PC-9 (cell line): Measurements from ENCODE around the gene GAL3ST3. TPM values are rescaled to one million over a fixed set of nuclear protein-coding genes. Genes with fewer than 3 reads are reported as not detected.
A peak's percentile ranks its signal among the peaks of the same experiment; 100 is the strongest.

Experiments used
- BruUV-seq: library from RNA; stranded (reverse); fragments of 400-500 nt; replicated peaks from 2 replicates; lab custom pipeline; 2021; lab: Mats Ljungman, UMichigan
- CTCF ChIA-PET: fragments of 300-600 bp; sonication (Branson Sonifier 250); formaldehyde crosslinking; loops from one replicate; lab custom pipeline; 2022; ENCODE audit warnings: antibody characterized with exemption; lab: Charles Lee
- POLR2A ChIA-PET: fragments of 300-600 bp; sonication (Branson Sonifier 250); formaldehyde crosslinking; loops from one replicate; lab custom pipeline; 2022; ENCODE audit warnings: antibody characterized with exemption; ENCODE audit not compliant: unreplicated experiment; lab: Charles Lee
- DNase-seq, 2 experiments: peaks; one replicate each; pipeline versions ENCODE4 v3.0.0 to v3.0.0-alpha.2; 2015 to 2022; ENCODE audit warnings: mixed read lengths in 1 of 2
- H2AFZ ChIP-seq: fragments of 200-600 bp; sonication (generic); 2 replicates; pipeline ENCODE4 v1.8.1; 2017; ENCODE audit warnings: antibody characterized with exemption
- H3F3A ChIP-seq: fragments of 200-600 bp; sonication (generic); 2 replicates; pipeline ENCODE4 v1.8.1; 2017; ENCODE audit warnings: antibody characterized with exemption, mild to moderate bottlenecking, low read depth; ENCODE audit not compliant: insufficient read depth
- H3K27ac ChIP-seq: fragments of 200-600 bp; sonication (generic); 2 replicates; pipeline ENCODE4 v1.6.1; 2016; ENCODE audit warnings: mixed run types
- H3K27me3 ChIP-seq: fragments of 200-600 bp; sonication (generic); 2 replicates; pipeline ENCODE4 v1.6.1; 2016; ENCODE audit warnings: low read depth, mixed run types; ENCODE audit not compliant: insufficient read depth
- H3K36me3 ChIP-seq: fragments of 200-600 bp; sonication (generic); 2 replicates; pipeline ENCODE4 v1.6.1; 2016; ENCODE audit warnings: low read depth, mixed run types
- H3K4me1 ChIP-seq: fragments of 200-600 bp; sonication (generic); replicated peaks from 2 replicates; pipeline ENCODE4 v1.6.1; 2016; ENCODE audit warnings: mixed run types; ENCODE audit not compliant: insufficient read depth
- H3K4me2 ChIP-seq: fragments of 200-600 bp; sonication (generic); 2 replicates; pipeline ENCODE4 v1.6.1; 2017; ENCODE audit warnings: mixed run types
- H3K4me3 ChIP-seq: fragments of 200-600 bp; sonication (generic); 2 replicates; pipeline ENCODE4 v1.6.1; 2016; ENCODE audit warnings: mixed run types
- H3K79me2 ChIP-seq: fragments of 200-600 bp; sonication (generic); 2 replicates; pipeline ENCODE4 v1.6.1; 2017; ENCODE audit warnings: low read depth, mixed run types
- H3K9me2 ChIP-seq: fragments of 200-600 bp; sonication (generic); 2 replicates; pipeline ENCODE4 v1.8.1; 2017; ENCODE audit warnings: mild to moderate bottlenecking; ENCODE audit not compliant: insufficient read depth
- H3K9me3 ChIP-seq: fragments of 200-600 bp; sonication (generic); 2 replicates; pipeline ENCODE4 v1.8.1; 2016; ENCODE audit warnings: low read depth; ENCODE audit not compliant: insufficient read depth
- H4K20me1 ChIP-seq: fragments of 200-600 bp; sonication (generic); 2 replicates; pipeline ENCODE4 v1.8.1; 2017; ENCODE audit not compliant: insufficient read depth
- CTCF ChIP-seq: fragments of 200-600 bp; sonication (generic); conservative IDR thresholded peaks from 2 replicates; pipeline ENCODE4 v1.6.1; 2017; ENCODE audit warnings: mixed run types, antibody characterized with exemption, mild to moderate bottlenecking, moderate library complexity
- EZH2 ChIP-seq: fragments of 200-600 bp; sonication (generic); IDR thresholded peaks from 2 replicates; pipeline ENCODE4 v1.8.0; 2017; ENCODE audit warnings: antibody characterized with exemption, low read depth
- intact Hi-C: fragments of 100-400 bp; cut with micrococcal nuclease; formaldehyde crosslinking; loops from one replicate; pipeline ENCODE4 v1.10.0; 2022; ENCODE audit not compliant: unreplicated experiment
- total RNA-seq: library from RNA; stranded (reverse); gene quantifications from 2 replicates; pipeline ENCODE4 v1.2.3, GENCODE V29; 2021

GAL3ST3 gene
- total RNA-seq, 1 experiment from 2014 or later = not detected

GRCh38 chr11:66062408-66062807, 13.4 kb upstream of the GAL3ST3 start:
- Histone ChIP-seq H4K20me1 (peaks cover 3% of the 10 kb centered on the region; the same call in 1 of the 2 replicates), H3F3A (peaks cover 46% of the 10 kb centered on the region), H3K4me3 (no peak overlapping the region), H3K27me3 (no peaks in the 10 kb centered on the region), H3K79me2 (no peaks in the 10 kb centered on the region), H3K4me1 (no peaks in the 10 kb centered on the region), H3K36me3 (peaks cover 76% of the 10 kb centered on the region), H2AFZ (no peak overlapping the region), H3K27ac (peak overlapping the region; percentile 19; the same call in 1 of the 2 replicates), H3K9me2 (no peaks in the 10 kb centered on the region), H3K9me3 (no peaks in the 10 kb centered on the region), H3K4me2 (no peak overlapping the region)
- no TSS peak for BruUV-seq
- ChIA-PET CTCF (interaction anchor here (0.6 kb wide), 3 partner anchors 12 to 139 kb away, joined by 4 to 5 read pairs (median 5); no protein-coding TSS in a partner anchor), POLR2A (interaction anchor here (0.6 kb wide), 1 partner anchor 343 kb away, joined by 3 read pairs; no protein-coding TSS in a partner anchor)
- TF ChIP-seq EZH2 = no peak
- no peak for TF ChIP-seq CTCF
- intact Hi-C loops = loop anchor here (10.0 kb wide), 1 partner anchor 178 kb away; the partner anchor contains the start of gene FIBP
- no peak for DNase-seq

GRCh38 chr11:66061268-66061667, 12.3 kb upstream of the GAL3ST3 start:
- H3F3A ChIP-seq = peaks cover 39% of the 10 kb centered on the region
- H3K9me3 ChIP-seq = no peaks in the 10 kb centered on the region
- H3K36me3 ChIP-seq = peaks cover 81% of the 10 kb centered on the region
- no peak overlapping the region for H3K4me2 ChIP-seq
- no peaks in the 10 kb centered on the region for H3K4me1 ChIP-seq
- no peak overlapping the region for H3K4me3 ChIP-seq
- peaks cover 3% of the 10 kb centered on the region; the same call in 1 of the 2 replicates for H4K20me1 ChIP-seq
- intact Hi-C loops = loop anchor here (10.0 kb wide), 1 partner anchor 176 kb away; the partner anchor contains the start of gene FIBP
- no TSS peak for BruUV-seq
- no peak overlapping the region for H3K27ac ChIP-seq
- CTCF ChIA-PET = no interaction called here
- POLR2A ChIA-PET = no interaction called here
- H3K27me3 ChIP-seq = no peaks in the 10 kb centered on the region
- no peak for TF ChIP-seq EZH2
- TF ChIP-seq CTCF = no peak
- DNase-seq = no peak
- H2AFZ ChIP-seq = no peak overlapping the region
- no peaks in the 10 kb centered on the region for H3K9me2 ChIP-seq
- no peaks in the 10 kb centered on the region for H3K79me2 ChIP-seq

DNA sequence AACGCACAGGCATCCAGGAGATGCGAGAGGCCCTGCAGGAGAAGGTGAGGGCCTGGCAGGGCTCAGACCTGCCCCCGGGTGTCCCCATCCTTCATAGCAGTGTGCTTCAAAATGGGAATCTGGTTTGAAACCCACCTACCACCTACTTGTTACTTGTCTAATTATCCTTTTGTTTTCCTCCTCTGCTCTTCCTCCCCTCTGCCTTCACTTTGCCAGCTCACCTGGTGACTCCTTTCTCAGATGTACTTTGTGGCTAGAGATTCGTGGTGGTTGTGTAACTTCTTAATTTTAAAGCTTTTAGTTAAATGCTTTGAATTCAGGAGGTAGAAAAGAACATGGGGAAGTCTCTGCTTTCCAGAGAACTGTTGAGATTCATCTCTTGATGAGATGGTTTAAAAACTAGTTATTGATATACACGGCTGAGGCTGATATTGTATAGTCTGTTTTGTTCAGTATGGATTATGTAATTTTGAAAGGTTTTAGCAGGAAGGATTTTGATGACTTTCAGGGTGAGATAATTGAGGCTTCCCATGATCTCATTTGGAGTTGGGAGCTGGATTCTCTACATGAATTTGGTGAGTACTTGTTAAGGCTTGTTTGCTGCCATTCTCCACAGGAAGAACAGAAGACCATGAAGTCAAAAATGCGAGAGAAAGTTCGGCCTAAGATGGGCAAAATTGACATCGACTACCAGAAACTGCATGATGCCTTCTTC, 11.2 kb upstream of the GAL3ST3 start:
- H2AFZ ChIP-seq = no peak overlapping the region
- intact Hi-C loops = loop anchor here (10.0 kb wide), 1 partner anchor 175 kb away; the partner anchor contains the start of gene FIBP
- no peak overlapping the region for H3K27ac ChIP-seq
- H3K79me2 ChIP-seq = peaks cover 8% of the 10 kb centered on the region; the same call in 1 of the 2 replicates
- H3K9me3 ChIP-seq = no peaks in the 10 kb centered on the region
- H4K20me1 ChIP-seq = peaks cover 3% of the 10 kb centered on the region; the same call in 1 of the 2 replicates
- no peak overlapping the region for H3K4me3 ChIP-seq
- no peaks in the 10 kb centered on the region for H3K9me2 ChIP-seq
- peaks cover 37% of the 10 kb centered on the region for H3F3A ChIP-seq
- no peak for TF ChIP-seq CTCF
- no peak for TF ChIP-seq EZH2
- ChIA-PET POLR2A (no interaction called here), CTCF (no interaction called here)
- H3K4me2 ChIP-seq = no peak overlapping the region
- no TSS peak for BruUV-seq
- no peaks in the 10 kb centered on the region for H3K4me1 ChIP-seq
- H3K36me3 ChIP-seq = peaks cover 88% of the 10 kb centered on the region
- H3K27me3 ChIP-seq = no peaks in the 10 kb centered on the region
- DNase-seq = no peak
